ENCODE measurements around the gene CACNA1F. TPM values are rescaled to one million over a fixed set of nuclear protein-coding genes. Genes with fewer than 3 reads are reported as not detected.

The CACNA1F gene
- total RNA-seq, 2 experiments from 2014 or later = not detected

GRCh38 chrX:49166914-49167739 is 66.0 kb downstream of the CACNA1F start:
- intact Hi-C loops (cut with micrococcal nuclease; ENCODE audit: unreplicated experiment) = loop anchor here (2.0 kb wide), 1 partner anchor 24 kb away; no protein-coding TSS in a partner anchor
- Histone ChIP-seq H3K4me1 (ENCODE audit: insufficient read depth, low read length, poor library complexity, severe bottlenecking) (peaks cover 49% of the 10 kb centered on the region), H3K79me2 (ENCODE audit: insufficient read depth, low read depth, low read length) (no peaks in the 10 kb centered on the region), H3K9me2 (ENCODE audit: insufficient read depth, low read length) (no peaks in the 10 kb centered on the region), H4K20me1 (ENCODE audit: insufficient read depth, low read length) (no peaks in the 10 kb centered on the region), H3K9me3 (ENCODE audit: low read length) (no peaks in the 10 kb centered on the region), H3K27ac (ENCODE audit: low read depth, low read length, poor library complexity, severe bottlenecking) (peak overlapping the region; percentile 83), H3K4me2 (ENCODE audit: low read length) (peak overlapping the region; percentile 87), H3K4me3 (ENCODE audit: low read depth, low read length, poor library complexity, severe bottlenecking) (peak overlapping the region; percentile 62), H2AFZ (ENCODE audit: low read length) (peak overlapping the region; percentile 31; the same call in 1 of the 2 replicates), H3K36me3 (ENCODE audit: insufficient read depth, low read length) (no peaks in the 10 kb centered on the region)
- BruUV-seq (replicated peaks) = no TSS peak
- peak; percentile 69 for DNase-seq (ENCODE audit: low spot score)
- CTCF ChIA-PET (ENCODE audit: unreplicated experiment) = interaction anchor here (0.7 to 2.6 kb wide), 3 partner anchors 11 to 24 kb away, joined by 3 to 9 read pairs (median 8); partner anchors contain the start of gene PRICKLE3
- POLR2A ChIA-PET = interaction anchor here (1.1 to 2.1 kb wide), 6 partner anchors 11 to 102 kb away, joined by 3 to 13 read pairs (median 4); no protein-coding TSS in a partner anchor
- TF ChIP-seq EZH2phosphoT487 (IDR thresholded peaks at IDR 0.05; ENCODE audit: borderline replicate concordance, low read depth, low read length) = no peak
- TF ChIP-seq, protein P1, sequence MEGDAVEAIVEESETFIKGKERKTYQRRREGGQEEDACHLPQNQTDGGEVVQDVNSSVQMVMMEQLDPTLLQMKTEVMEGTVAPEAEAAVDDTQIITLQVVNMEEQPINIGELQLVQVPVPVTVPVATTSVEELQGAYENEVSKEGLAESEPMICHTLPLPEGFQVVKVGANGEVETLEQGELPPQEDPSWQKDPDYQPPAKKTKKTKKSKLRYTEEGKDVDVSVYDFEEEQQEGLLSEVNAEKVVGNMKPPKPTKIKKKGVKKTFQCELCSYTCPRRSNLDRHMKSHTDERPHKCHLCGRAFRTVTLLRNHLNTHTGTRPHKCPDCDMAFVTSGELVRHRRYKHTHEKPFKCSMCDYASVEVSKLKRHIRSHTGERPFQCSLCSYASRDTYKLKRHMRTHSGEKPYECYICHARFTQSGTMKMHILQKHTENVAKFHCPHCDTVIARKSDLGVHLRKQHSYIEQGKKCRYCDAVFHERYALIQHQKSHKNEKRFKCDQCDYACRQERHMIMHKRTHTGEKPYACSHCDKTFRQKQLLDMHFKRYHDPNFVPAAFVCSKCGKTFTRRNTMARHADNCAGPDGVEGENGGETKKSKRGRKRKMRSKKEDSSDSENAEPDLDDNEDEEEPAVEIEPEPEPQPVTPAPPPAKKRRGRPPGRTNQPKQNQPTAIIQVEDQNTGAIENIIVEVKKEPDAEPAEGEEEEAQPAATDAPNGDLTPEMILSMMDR (conservative IDR thresholded peaks at IDR 0.05; ENCODE audit: low read length) = no peak

DNA sequence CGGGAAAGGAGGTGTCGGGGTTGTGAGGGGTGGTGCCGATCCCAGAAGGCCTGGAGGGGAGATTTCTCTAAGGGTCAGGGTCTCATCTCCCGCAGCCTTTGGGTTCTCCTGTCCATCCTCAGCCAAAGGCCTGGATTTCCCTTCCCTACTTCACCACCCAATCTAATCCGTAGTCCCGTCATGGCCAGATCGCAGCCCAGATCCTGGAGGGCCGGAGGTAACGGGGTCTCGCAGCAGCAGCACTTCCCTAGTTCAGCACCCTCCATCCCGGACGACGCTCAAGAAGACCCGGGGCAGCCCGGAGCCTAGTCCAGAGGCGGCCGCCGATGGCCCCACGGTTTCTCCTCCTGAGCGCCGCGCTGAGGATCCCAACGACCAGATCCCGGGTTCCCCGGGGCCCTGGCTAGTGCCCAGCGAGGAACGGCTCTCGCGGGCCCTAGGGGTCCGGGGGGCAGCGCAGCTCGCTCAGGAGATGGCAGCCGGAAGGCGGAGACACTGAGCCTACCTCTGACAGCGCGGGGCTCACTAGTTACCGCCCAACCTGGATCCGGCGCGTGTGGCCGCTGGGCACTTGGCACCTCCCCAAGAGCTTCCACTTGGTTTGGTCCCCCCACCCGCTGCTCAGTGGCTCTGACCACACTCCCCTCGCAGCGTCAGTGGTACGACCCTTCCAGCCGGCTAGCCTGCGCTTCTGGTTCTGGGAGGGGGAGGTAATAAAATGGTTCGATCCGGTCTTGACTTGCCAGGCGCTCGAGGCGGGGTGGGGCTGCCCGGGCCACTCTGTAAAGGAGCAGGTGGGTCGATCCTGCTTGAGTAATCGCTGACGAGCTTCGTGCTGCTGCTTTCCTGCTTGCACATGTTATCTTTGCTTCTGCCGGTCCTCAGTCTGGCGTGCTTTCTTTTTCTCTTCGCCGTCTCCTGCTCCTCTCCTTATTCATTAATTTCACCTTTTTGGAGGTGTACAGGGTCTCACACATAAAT is 66.9 kb downstream of the CACNA1F start:
- peak overlapping the region; percentile 62 for H3K4me3 ChIP-seq (ENCODE audit: low read depth, low read length, poor library complexity, severe bottlenecking)
- H3K36me3 ChIP-seq (ENCODE audit: insufficient read depth, low read length) = no peaks in the 10 kb centered on the region
- POLR2A ChIA-PET = interaction anchor here (0.5 to 2.1 kb wide), 5 partner anchors 11 to 200 kb away, joined by 3 to 4 read pairs (median 3); no protein-coding TSS in a partner anchor
- peak overlapping the region; percentile 31; the same call in 1 of the 2 replicates for H2AFZ ChIP-seq (ENCODE audit: low read length)
- peaks cover 45% of the 10 kb centered on the region for H3K4me1 ChIP-seq (ENCODE audit: insufficient read depth, low read length, poor library complexity, severe bottlenecking)
- CTCF ChIA-PET (ENCODE audit: unreplicated experiment) = interaction anchor here (0.7 to 2.6 kb wide), 3 partner anchors 10 to 25 kb away, joined by 3 to 9 read pairs (median 8); partner anchors contain the start of gene PRICKLE3
- peak overlapping the region; percentile 87 for H3K4me2 ChIP-seq (ENCODE audit: low read length)
- peak overlapping the region; percentile 83 for H3K27ac ChIP-seq (ENCODE audit: low read depth, low read length, poor library complexity, severe bottlenecking)
- intact Hi-C loops (cut with micrococcal nuclease; ENCODE audit: unreplicated experiment) = loop anchor here (2.0 kb wide), 1 partner anchor 25 kb away; no protein-coding TSS in a partner anchor
- H3K79me2 ChIP-seq (ENCODE audit: insufficient read depth, low read depth, low read length) = no peaks in the 10 kb centered on the region
- no peaks in the 10 kb centered on the region for H3K9me2 ChIP-seq (ENCODE audit: insufficient read depth, low read length)
- BruUV-seq (replicated peaks) = no TSS peak
- H3K9me3 ChIP-seq (ENCODE audit: low read length) = no peaks in the 10 kb centered on the region
- DNase-seq (ENCODE audit: low spot score) = peak; percentile 88
- TF ChIP-seq, protein P1 (conservative IDR thresholded peaks at IDR 0.05; ENCODE audit: low read length) = peak; percentile 47
- no peak for TF ChIP-seq EZH2phosphoT487 (IDR thresholded peaks at IDR 0.05; ENCODE audit: borderline replicate concordance, low read depth, low read length)
- H4K20me1 ChIP-seq (ENCODE audit: insufficient read depth, low read length) = no peaks in the 10 kb centered on the region

All from OCI-LY7 (cell line).